GM21717 (cell line): ENCODE results near the gene POLR2E.

Experiments used
- ATAC-seq: cut with Tn5 transposase; IDR thresholded peaks from one replicate; pipeline ENCODE4 v1.9.1; 2021; ENCODE audit warnings: mild to moderate bottlenecking, moderate library complexity; ENCODE audit not compliant: unreplicated experiment

The POLR2E gene

DNA sequence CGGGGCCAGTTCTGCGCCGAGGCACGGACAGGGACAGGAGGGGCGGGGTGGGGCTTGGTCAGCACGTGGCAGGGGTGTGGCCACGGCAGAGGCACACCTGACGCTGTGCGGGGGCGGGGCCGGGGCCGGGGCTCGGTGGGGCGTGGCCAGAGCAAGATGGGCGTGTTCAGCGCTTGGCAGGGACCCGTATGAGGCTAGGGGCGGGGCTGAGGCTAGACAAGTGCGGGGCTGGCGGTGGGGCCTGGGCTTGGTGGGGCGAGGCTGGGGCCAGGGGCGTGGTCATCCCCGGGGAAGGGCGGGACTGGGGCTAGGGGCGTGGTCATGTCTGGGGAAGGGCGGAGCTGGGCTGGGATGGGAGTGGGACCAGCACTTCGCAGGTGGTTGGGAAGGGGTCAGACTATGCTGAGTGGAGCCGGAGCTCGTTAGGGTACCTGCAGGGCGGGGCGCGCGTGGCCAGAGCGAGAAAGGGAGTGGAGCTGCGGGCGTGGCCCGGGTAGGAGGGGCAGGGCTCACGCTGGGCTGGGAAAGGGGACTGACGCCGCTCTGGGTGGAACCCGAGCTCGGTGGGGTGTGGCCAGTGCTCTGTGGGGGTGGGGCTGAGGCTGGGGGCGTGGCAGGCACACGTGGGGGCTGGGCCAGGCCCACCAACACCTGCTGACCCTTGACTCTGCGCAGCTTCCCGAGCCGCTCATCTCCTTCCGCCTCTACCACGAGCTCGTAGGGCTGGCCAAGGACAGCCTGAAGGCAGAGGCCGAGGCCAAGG lies 12.8 kb downstream of the POLR2E start:
- ATAC-seq, result no peak

DNA sequence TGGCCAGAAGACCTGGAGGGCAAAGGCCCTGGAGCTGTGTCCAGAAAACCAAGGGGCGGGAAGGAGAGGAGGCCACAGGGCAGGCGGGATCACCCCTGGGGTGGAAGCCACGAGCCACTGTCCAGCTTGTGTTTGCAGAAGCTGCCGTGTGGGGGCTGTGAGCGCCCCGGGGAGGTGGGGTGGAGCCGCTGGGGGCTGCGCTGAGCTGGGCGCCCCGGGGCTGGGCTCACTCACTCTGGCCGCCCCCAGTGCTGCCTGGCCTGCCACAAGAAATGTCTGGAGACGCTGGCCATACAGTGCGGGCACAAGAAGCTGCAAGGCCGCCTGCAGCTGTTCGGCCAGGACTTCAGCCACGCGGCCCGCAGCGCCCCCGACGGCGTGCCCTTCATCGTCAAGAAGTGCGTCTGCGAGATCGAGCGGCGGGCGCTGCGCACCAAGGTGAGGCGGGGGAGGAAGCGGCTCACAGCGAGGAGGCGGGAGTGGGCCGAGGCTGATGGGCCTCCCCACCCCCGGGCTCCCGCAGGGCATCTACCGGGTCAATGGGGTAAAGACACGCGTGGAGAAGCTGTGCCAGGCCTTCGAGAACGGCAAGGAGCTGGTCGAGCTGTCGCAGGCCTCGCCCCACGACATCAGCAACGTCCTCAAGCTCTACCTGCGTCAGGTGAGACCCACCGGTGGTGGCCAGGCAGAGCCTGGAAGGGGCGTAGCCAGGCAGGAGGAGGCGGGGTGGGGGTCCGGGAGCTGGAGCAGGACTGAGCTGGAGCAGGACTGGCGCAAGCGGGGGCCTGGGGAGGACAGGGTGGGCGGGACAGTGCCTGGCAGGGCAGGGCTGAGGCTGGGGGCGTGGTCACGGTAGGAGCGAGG lies 13.6 kb downstream of the POLR2E start:
- no peak for ATAC-seq

DNA sequence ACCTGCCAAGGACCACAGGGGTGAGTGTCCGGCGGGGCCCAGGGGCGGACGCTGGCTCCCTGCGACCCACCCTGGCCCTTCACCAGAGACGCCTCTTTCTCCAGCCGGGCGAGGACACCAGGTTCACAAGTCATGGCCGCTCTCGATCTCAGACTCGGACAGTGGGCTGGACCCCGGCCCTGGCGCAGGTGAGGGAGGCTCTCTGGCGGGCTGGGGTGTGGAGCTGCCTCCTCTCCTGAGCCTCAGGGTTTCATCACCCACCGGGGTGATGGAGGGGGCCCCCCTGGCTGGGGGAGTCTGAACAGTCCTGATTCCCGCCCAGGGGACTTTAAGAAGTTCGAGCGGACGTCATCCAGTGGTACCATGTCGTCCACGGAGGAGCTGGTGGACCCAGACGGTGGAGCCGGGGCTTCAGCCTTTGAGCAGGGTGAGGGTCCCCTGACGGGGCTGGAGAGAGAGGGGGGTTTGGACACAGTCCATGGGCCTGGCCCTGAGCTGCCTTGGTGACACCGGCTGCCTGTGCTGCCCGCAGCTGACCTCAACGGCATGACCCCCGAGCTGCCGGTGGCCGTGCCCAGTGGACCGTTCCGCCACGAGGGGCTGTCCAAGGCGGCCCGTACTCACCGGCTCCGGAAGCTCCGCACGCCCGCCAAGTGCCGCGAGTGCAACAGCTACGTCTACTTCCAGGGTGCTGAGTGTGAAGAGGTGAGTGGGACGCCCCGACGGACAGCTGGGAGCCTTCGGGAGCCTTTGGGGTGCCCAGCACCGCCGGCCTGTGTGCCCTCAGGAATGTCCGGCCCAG lies 14.6 kb downstream of the POLR2E start:
- ATAC-seq, result no peak

DNA sequence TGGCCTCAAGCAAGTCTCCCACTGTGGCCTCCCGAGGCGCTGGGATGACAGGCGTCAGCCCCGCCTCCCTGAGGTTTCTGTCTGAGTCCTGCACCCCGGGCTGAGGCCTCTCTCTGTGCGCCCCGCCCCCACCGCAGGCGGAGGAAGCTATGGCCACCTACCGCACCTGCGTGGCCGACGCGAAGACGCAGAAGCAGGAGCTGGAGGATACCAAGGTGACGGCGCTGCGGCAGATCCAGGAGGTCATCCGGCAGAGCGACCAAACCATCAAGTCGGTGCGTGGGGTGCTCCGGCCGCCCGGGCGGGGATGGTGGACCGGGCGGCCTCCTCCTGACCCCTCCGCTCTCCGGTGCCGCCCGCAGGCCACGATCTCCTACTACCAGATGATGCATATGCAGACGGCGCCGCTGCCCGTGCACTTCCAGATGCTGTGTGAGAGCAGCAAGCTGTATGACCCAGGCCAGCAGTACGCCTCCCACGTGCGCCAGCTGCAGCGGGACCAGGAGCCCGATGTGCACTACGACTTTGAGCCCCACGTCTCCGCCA lies 15.5 kb downstream of the POLR2E start:
- ATAC-seq, result no peak

DNA sequence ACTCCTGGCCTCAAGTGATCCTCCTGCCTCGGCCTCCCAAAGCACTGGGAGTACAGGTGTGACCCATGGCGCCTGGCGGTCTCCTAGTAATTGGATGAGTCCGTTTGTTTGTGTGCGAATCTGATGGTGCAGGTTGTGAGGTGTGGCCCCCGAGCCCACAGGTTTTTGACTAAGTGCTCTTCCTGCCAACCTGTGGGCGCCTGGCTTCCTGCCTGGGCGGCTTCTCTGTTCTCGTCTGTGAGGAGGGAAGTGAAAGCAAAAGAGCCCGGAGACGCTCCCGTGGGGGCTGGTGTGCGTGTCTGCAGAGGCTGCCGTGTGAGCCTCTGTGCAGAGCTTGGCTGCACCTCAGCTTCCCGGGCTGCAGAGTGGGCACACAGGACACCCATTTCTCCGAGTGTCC lies 18.2 kb downstream of the POLR2E start:
- peak; percentile 38 for ATAC-seq

DNA sequence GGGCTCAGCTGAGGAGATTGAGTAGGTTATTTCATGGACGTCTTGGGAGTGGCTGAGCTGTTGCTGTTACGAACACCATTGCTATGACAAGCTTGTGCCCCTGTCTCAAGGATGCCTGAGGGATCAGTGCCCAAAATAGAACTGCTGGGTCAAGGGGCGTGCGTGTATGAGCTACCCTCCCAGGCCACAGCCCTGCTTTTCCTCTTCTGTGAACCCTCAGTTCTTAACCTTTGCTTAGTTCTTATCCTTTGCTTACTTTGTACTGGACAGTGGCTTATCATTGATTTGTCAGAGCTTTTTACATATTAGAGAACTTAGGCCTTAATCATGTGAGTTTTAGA lies 19.2 kb downstream of the POLR2E start:
- ATAC-seq, result no peak

DNA sequence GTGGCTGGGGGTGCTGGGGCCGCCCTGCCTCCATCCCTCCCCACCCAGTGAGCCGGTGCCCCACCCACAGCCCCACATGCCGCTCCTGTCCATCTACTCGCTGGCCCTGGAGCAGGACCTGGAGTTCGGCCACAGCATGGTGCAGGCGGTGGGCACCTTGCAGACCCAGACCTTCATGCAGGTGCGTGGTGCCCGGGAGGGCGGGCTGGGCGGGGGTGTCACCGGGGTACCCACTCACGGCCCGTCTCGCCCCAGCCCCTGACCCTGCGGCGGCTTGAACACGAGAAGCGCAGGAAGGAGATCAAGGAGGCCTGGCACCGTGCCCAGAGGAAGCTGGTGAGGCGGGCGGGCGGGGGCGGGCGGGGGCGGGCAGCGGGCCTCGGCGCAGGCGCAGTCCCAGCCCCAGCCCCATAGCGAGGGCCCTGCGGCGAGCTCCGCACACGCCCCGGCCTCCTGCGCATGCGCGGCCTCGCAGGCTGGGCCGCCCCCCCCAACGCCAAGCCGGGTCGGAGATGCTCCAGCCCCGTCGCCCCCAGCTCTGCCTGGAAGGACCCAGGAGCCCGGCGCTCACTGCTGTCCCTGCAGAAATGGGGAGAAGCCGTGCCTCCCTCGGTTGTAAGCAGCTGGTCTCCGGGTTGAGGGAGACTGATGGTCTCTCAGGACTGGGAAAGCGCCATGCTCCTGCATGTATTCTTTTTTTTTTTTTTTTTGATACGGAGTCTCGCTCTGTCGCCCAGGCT lies 20.5 kb downstream of the POLR2E start:
- ATAC-seq, result no peak

DNA sequence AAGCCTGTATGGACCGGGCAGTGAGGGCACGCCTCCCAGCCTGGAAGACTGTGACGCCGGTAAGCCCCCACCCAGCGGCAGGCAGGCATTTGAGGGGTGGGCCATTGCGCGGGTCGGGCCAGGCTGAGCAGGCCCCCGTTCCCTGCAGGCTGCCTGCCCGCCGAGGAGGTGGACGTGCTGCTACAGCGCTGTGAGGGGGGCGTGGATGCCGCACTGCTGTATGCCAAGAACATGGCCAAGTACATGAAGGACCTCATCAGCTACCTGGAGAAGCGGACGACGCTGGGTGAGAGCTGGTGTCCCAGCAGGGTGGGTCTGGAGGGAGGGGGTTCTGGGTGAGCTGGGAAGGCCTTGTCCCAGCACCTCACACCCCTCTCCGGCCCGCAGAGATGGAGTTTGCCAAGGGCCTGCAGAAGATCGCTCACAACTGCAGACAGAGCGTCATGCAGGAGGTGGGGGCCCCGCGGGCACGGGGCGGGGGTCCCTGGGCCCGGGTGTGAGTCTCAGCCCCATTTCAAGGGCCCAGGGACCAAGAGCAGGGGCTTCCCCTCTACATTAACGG lies 21.1 kb downstream of the POLR2E start:
- no peak for ATAC-seq

DNA sequence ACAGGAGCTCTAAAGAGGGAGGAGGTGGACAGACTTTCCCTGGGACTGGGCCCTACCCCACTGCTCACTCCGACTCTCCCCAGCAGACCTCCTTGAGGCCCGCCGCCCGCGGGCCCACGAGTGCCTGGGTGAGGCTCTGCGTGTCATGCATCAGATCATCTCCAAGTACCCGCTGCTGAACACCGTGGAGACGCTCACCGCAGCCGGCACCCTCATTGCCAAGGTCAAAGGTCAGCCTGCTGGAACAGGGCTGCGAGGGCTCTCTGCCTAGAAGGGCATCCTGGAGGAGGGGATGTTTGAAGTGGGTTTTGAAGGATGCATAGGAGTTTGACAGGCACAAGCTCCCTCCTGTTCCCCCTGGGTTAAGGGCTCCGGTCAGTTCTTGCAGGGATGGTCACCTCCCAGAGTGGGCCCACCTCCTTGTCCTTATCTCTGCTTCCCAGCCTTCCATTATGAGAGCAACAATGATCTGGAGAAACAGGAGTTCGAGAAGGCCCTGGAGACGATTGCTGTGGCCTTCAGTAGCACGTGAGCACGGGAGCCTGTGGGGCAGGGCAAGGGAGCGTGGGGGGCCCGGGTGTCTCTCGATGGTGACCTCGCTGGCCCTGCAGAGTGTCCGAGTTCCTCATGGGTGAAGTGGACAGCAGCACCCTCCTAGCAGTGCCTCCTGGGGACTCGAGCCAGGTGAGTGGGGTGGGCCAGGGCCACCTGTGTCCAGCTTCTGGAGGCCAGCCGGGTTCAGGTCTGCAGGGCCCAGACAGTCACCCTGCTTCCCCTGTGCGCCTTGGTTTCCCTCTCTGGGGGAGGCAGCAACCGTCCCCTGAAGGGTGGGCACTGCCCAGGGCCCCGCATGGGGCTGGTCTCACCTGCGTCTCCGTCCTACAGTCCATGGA lies 21.9 kb downstream of the POLR2E start:
- no peak for ATAC-seq

DNA sequence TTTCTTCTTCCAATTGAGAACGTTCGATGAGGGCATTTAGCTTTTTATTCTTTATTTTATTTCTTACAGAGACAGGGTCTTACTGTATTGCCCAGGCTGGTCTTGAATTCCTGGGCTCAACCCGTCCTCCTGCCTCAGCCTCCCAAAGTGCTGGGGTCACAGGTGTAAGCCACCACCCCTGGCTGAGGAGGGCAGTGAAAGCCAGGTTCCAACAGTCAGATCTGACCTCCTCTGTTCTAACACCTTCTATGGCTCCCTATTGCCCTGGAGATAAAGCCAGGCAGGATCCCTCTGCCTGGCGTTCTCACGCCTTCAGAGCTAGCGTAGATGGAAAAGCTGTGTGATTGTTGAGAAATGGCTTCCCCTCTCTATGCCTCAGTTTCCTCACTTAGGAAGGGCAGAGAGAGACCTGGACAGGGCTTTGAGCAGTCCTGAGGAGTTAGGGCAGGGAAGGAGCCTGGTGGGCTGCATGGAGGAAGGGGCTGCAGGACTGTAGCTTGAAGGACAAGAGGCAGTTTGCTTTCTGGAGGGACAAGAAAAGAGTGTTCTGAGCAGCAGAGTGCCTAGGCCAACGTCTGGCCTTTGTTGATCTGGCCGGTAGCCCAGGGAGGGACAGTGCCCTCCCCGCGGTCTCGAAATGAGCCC lies 22.7 kb downstream of the POLR2E start:
- no peak for ATAC-seq

DNA sequence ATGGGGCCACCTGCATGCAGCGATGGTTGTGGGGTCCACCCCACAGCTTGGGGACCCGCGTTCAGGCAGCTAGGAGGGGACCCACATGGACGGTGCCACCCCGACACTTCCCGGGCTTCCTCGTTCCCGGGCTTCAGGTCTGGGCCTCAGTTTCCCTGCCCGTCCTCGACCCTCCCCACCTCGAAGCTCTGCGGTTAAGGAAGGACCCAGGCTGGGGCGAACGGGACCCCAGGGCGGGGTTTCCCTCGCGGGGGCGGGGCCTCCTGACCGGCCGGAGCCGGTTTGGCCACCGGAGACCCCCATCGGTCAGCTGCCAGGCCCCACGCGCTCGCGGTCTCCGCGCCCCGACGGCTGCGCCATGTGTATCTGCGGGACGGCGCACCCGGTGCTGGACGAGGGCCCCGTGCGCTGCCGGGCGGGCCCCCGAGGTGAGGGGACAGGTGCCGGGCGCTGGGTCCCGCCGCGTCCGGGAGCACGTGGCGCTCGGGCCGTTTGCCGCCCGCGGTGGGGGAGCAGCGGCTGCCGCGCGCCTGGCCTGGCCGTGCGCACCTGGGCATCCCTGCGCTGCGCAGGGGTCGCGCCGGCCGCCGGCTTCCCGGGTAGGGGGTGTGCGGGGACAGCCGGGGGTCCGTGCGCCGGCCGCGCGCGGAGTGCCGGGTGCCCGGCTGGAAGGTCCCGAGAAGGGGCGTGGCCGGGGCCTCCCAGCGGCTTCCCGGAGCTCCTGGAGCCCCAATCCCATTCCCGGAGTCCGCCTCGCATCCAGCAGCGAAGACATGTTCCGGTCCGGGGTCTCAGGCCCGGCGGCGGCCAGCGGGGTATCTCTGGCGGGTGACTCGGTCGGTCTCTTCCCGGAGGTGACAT lies 24.0 kb downstream of the POLR2E start:
- ATAC-seq, result no peak

DNA sequence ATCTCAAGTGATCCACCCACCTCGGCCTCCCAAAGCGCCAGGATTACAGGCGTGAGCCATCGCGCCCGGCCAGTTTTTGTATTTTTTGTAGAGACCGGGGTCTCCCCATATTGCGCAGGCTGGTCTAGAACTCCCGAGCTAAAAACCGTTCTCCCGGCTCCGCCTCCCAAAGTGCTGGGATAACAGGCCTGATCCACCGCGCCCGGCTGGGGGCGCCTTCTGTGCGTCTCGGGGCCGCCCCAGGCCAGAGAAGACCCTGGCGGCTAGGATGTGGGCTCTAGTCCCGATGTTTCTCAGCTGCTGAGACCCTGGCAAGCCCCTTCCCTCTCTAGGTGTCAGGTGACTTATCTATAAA lies 24.6 kb downstream of the POLR2E start:
- ATAC-seq, result no peak

DNA sequence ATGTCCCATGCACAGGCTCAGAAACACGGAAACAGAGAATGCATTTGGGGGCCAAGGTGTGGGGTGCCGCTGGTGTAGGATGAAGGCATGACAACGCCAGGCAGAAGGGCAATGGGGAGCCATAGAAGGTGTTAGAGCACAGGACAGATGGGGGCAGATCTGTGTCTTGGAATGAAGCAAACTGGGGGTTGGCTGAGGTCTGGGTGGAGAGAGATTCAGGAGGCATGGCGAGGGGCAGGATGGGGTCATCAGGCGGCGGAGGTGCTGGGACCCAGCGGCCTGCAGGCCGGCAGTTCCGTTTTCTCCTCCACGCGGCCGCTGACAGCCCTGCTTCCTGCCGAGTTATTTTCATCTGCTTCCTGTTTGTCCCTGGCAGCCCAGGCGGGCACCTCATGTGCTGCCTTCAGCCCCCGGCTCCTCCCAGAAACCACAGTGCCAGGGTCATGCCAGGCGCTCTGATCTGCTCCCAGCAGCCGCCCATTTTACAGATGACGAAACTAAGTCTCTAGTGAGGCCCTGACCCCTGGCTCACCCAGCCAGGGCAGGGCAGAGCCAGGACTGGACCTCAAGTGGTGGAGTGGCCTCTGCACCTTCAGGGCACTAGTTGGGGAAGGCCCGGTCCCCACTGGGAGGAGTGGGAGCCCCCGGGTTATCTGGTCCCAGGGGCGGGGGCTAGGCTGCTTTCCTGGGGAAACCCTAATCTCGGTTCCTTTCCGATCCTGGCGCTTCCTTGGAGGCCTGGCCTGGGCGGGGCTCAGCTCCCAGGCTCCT lies 26.0 kb downstream of the POLR2E start:
- no peak for ATAC-seq

DNA sequence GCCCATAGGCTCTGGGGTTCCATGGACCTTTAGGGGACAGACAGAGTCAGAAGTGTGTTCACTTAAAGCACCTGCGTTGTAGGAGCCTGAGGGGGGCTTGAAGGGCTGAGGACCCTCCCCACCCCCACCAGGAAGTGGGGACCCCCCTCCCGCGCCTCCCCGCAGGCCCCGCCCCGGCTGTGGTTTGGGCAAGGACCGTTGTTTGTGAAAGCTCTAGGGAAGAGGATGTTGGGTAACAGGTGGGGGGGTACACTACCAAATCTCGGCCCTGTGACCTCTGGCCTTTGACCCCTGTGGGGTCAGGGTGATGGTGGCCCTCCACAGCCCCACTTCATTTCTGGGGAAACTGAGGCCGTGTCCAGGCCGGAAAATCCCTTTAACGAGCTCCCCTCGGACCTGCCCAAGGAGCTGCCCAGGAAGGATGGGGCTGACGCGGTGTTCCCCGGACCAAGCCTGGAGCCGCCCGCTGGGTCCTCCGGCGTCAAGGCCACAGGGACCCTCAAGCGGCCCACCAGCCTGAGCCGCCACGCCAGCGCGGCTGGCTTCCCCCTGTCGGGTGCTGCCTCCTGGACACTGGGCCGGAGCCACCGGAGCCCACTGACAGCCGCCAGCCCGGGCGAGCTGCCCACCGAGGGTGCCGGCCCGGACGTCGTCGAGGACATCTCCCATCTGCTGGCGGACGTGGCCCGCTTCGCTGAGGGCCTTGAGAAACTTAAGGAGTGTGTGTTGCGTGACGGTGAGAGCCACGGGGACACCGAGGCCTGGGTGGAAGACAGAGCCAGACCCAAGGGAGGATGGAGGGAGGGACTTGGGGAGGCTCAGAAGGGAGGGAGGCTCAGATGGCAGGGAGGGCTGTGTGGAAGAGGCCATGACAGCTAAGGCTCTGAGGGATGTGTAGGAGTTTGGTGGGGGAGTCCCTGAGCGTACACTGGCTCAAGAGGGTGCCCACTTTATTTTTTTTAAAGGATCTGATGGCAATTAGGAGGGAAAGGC lies 26.9 kb downstream of the POLR2E start:
- no peak for ATAC-seq

DNA sequence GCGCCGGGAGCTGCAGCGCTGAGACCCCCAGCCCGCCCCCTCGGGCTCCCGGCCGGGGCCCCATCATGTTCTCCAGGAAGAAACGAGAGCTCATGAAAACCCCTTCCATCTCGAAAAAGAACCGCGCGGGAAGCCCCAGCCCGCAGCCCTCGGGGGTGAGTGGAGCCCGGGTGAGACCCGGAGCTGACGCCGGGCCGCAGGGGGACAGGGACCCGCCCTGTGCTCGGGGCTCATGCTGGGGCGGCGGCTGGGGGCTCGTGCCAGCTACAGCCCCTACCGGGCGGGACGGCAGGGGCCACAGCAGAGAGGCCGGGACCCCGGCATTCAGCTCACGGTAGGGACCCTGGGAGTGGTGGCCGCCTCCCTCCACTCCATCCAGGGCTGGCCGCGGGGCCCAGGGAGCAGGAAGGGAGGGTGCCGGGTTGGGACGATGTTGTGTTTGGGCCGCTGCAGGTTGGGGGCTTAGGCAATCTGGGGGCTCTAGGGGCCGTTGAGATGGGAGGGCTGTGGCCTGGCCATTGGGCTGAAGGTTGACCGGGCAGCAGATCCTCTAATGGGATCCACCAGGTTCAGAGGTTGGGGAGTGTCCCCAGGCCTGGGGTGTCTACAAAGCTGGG lies 27.7 kb downstream of the POLR2E start:
- no peak for ATAC-seq
